ENCODE measurements around the gene GOLGA3. TPM values are rescaled to one million over a fixed set of nuclear protein-coding genes. Genes with fewer than 3 reads are reported as not detected.
"Not testable (repeated sequence)": the region's sequence is repeated elsewhere in the genome, so short reads cannot be mapped to it uniquely, and the experiment has no call there.

GOLGA3 gene
- polyA plus RNA-seq, 1 experiment = 22.6 TPM

DNA sequence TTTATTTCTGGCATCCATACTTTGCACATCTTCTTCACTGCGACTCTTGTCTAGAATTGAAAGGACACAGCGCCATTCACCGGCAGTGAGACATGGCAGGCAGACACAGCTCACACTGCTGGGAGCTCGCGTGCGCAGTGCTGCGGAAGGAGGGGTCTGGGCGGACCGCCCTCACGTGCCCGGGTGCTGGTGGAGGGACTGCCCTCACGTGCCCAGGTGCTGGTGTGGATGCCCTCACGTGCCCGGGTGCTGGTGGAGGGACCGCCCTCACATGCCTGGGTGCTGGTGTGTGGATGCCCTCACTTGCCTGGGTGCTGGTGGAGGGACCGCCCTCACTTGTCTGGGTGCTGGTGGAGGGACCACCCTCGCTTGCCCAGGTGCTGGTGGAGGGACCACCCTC lies 27.9 kb upstream of the GOLGA3 start:
- Histone ChIP-seq H3K4me3 (ENCODE audit: low read depth, low read length) (no peak overlapping the region), H3K27me3 (ENCODE audit: control insufficient read depth, insufficient read depth, low read length) (no peaks in the 10 kb centered on the region), H3K9me3 (ENCODE audit: control insufficient read depth, insufficient read depth, low read length) (no peaks in the 10 kb centered on the region), H3K27ac (ENCODE audit: low read depth, low read length) (no peak overlapping the region)
- TF ChIP-seq CTCF (IDR thresholded peaks at IDR 0.05; ENCODE audit: low read depth, low read length) = no peak
- CTCF ChIA-PET = no interaction called here
- DNase-seq (ENCODE audit: low read depth, low spot score) = no peak
- POLR2A ChIA-PET = no interaction called here

DNA sequence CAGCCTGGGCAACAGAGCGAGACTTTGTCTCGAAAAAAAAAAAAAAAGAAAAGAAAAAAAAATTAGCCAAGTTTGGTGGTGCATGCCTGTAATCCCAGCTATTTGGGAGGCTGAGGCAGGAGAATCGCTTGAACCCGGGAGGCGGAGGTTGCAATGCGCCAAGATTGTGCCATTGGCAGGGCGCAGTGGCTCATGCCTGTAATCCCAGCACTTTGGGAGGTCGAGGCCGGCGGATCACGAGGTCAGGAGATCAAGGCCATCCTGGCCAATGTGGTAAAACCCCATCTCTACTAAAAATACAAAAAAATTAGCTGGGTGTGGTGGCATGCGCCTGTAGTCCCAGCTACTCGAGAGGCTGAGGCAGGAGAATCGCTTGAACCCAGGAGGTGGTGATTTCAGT lies 26.5 kb upstream of the GOLGA3 start:
- POLR2A ChIA-PET; CTCF ChIA-PET; H3K4me3 ChIP-seq (ENCODE audit: low read depth, low read length); DNase-seq (ENCODE audit: low read depth, low spot score); H3K9me3 ChIP-seq (ENCODE audit: control insufficient read depth, insufficient read depth, low read length); H3K27me3 ChIP-seq (ENCODE audit: control insufficient read depth, insufficient read depth, low read length); H3K27ac ChIP-seq (ENCODE audit: low read depth, low read length): not testable (repeated sequence)

- Histone ChIP-seq H3K27me3 (ENCODE audit: control insufficient read depth, insufficient read depth, low read length) (no peaks in the 10 kb centered on the region), H3K9me3 (ENCODE audit: control insufficient read depth, insufficient read depth, low read length) (no peaks in the 10 kb centered on the region), H3K4me3 (ENCODE audit: low read depth, low read length) (no peak overlapping the region), H3K27ac (ENCODE audit: low read depth, low read length) (no peak overlapping the region)
- no peak for DNase-seq (ENCODE audit: low read depth, low spot score)
- ChIA-PET POLR2A (no interaction called here), CTCF (no interaction called here)
- no peak for TF ChIP-seq CTCF (IDR thresholded peaks at IDR 0.05; ENCODE audit: low read depth, low read length)
Measured at GRCh38 chr12:132853285-132854092, 24.8 kb upstream of the GOLGA3 start.

- TF ChIP-seq CTCF (IDR thresholded peaks at IDR 0.05; ENCODE audit: low read depth, low read length) = no peak
- no peak for DNase-seq (ENCODE audit: low read depth, low spot score)
- POLR2A ChIA-PET = no interaction called here
- Histone ChIP-seq H3K4me3 (ENCODE audit: low read depth, low read length) (no peak overlapping the region), H3K9me3 (ENCODE audit: control insufficient read depth, insufficient read depth, low read length) (no peaks in the 10 kb centered on the region), H3K27ac (ENCODE audit: low read depth, low read length) (no peak overlapping the region), H3K27me3 (ENCODE audit: control insufficient read depth, insufficient read depth, low read length) (no peaks in the 10 kb centered on the region)
- CTCF ChIA-PET = no interaction called here
Measured at GRCh38 chr12:132852496-132852895, 23.8 kb upstream of the GOLGA3 start.

DNA sequence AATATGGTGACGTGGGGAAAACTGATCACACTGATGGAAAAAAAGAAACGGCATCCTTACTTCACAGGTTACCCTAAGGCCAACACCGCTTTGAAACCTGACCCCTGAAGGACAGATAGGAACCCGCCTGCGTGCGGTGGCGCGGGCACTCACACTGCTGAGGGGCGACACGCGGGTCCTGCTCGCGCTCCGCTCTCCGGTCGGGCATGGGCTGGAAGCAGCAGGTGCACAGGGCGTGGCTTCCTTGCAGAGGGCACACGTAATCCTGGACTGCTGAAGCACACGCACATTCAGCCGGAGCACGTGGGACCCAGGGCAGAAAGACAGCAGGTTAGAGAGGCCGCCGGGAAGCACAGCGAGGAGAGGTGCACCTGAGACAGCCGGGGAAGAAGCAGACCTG lies 22.8 kb upstream of the GOLGA3 start:
- Histone ChIP-seq H3K9me3 (ENCODE audit: control insufficient read depth, insufficient read depth, low read length) (no peaks in the 10 kb centered on the region), H3K4me3 (ENCODE audit: low read depth, low read length) (no peak overlapping the region), H3K27me3 (ENCODE audit: control insufficient read depth, insufficient read depth, low read length) (no peaks in the 10 kb centered on the region), H3K27ac (ENCODE audit: low read depth, low read length) (no peak overlapping the region)
- TF ChIP-seq CTCF (IDR thresholded peaks at IDR 0.05; ENCODE audit: low read depth, low read length) = no peak
- ChIA-PET POLR2A (no interaction called here), CTCF (no interaction called here)
- no peak for DNase-seq (ENCODE audit: low read depth, low spot score)
